Head of caudate nucleus (tissue), 42 donors: ENCODE results near the gene OXA1L.
A peak's percentile ranks its signal among the peaks of the same experiment; 100 is the strongest.

Experiments
- DNase-seq, 42 donors: peaks; one replicate each; pipeline versions ENCODE4 v3.0.0 to v3.0.0-alpha.2; 2020 to 2021; ENCODE audit warnings: mixed read lengths in 7 of 42
- intact Hi-C: fragments of 100-400 bp; cut with DNase I; formaldehyde crosslinking; loops from one replicate; pipeline ENCODE4 v1.15.0; 2022

OXA1L gene

DNA sequence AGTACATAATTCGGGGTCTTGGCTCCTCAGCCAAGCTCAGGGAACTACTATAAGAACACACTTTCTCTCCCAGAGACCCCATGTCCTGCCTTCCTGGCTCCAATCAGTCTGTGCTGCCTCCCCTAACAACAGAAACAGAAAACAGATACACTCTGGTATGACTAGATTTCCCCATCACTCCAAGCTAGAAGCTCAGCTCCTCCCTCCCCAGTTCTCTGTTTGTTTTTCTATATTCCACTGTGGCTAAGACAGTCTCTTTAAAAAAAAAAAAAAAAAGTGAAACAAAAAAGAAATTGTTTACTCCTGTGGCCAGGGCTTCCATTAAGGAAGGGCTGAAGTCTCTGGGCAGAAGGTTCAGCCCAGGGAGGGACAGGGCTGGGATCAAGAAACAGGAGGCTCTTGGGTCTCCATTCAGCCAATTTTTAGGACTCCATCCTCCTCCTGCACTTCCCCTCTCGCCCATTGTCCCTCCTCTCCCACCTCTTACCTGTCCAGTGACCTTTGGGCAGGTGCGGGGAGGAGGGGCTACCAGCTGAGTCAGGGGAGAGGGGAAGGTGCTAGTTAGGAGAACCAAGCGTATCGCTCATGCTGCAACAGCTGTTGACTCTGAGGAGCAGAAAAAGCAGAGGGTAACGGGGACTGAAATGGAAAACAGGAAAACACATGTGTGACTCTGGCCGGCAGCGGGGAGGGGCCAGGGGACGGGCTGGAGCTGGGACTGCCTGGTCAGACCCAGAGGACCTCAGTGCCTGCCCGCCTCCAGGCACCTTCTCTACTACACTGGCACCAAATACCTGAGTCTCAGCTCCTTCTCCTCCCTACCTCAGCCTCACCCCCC is 52.9 kb downstream of the OXA1L start:
- peak in 13 of 42 donors; percentile 26 to 52 (median 36) for DNase-seq
- intact Hi-C loops, result loop anchor here (5.0 kb wide), 1 partner anchor 52 kb away; the partner anchor contains the start of gene OXA1L

DNA sequence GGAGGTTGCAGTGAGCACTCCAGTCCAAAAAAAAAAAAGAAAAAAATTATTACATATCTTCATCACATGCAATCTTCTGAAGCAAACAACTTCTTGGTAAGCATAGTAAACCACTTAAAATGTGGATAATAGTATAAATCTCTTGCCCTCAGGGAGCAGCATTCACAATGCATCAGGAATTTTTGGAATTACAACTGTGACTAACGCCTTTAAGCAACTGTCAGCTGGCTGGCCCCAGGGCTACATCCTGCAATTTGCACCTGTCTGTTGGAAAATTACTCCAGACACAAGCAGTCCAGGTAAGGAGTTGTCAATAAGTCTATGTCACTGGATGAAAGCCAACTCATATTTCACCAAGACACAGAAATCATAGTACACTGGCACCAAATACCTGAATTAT is 54.2 kb downstream of the OXA1L start:
- DNase-seq, result no peak
- intact Hi-C loops, result no loop called here

DNA sequence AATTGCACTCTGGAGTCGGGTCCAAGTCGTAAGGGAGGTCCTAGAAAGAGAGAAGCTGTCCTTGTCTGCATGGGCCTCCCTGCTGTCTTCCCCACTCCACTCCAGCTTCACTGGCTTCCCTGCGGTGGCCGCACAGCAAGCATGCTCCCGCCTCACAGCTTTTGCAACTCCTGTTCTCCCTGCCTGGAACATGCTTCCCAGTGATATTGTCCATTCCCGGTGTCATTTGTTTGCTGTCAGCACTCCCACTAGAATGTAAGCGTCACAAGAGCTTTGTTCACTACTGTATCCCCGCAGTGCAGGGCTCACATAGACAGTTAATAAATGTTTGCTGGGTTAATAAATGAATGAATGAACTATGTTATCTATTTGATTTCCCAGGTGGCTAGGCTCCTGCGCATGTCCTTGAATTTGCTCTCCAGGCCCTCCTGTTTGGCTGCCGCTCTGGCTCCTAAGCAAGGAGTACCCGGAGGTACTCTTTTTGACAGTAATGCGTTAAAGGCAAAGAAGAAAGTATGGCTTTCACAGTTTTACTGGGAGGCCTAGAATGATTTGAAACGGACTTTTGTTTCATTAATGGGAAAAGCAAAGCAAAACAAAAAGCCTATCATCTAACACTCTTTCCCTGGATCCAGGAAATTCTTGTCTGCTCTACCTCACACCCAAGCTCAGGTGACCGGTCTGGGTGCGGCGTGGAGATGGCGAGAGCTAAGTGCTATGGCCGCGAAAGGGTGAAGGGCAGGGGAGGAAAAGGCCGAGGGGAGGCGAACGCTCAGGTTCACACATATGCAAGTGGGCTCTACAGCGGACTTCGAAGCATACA is 54.9 kb downstream of the OXA1L start:
- intact Hi-C loops, result loop anchor here (2.0 kb wide), 1 partner anchor 29 kb away; no protein-coding TSS in a partner anchor
- no peak for DNase-seq

DNA sequence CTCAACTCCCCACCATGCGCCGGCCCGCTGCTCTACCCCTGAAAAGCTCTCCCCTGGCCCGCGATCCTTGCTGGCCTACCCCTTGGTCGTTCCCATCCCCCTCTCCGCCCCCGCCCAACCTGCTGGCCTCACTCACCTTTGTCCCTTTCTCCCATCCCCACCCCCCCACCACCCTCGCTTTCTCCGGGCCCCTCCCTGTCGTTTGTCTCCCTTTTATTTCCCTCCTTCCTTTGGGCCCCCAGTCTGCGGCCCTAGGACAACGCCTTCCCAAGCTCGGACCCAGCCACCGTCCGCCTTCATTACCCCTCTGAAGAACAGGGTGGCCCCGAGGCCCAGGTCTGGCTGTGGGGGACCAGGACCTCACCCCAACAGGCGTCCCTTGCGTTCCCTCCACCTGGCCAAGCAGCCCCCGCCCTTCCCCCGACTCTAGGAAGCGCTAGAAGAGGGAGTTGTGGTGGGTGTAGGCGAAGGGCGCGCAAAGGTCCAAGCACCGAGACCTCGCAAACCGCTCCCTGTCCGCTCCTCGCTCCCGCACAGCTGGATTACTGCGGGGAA is 55.6 kb downstream of the OXA1L start:
- no peak for DNase-seq

More for the DNA sequence above, 55.6 kb downstream of the OXA1L start:
- intact Hi-C loops, result loop anchor here (2.0 kb wide), 1 partner anchor 29 kb away; no protein-coding TSS in a partner anchor
